GM12891 (cell line): ENCODE measurements around the gene ELL.

Source experiments
- POLR2A ChIP-seq: IDR thresholded peaks from 2 replicates; pipeline ENCODE4 v1.6.1; 2011; ENCODE audit warnings: low read depth, low read length, control low read depth
- POLR2AphosphoS5 ChIP-seq: IDR thresholded peaks from 2 replicates; pipeline ENCODE4 v1.6.1; 2011; ENCODE audit warnings: low read depth, low read length, control low read depth
- SPI1 ChIP-seq: IDR thresholded peaks from 2 replicates; pipeline ENCODE4 v1.6.1; 2011; ENCODE audit warnings: low read depth, low read length, control low read depth
- TAF1 ChIP-seq: IDR thresholded peaks from 2 replicates; pipeline ENCODE4 v1.6.1; 2011; ENCODE audit warnings: low read depth, low read length, control low read depth

GRCh38 chr19:18541992-18542940 is 20.4 kb upstream of the ELL start:
- TF ChIP-seq POLR2A (no peak), POLR2AphosphoS5 (no peak), SPI1 (no peak), TAF1 (no peak)
